ENCODE measurements around the gene NFIB. TPM values are rescaled to one million over a fixed set of nuclear protein-coding genes. Genes with fewer than 3 reads are reported as not detected.

NFIB gene
- polyA plus RNA-seq, 1 experiment: 0.47 TPM

GRCh38 chr9:14147738-14148137 is 166.2 kb downstream of the NFIB start:
- Histone ChIP-seq H3K27me3 (ENCODE audit: control insufficient read depth, insufficient read depth, low read length) (no peaks in the 10 kb centered on the region), H3K4me3 (ENCODE audit: low read depth, low read length) (no peak overlapping the region), H3K36me3 (ENCODE audit: control insufficient read depth, insufficient read depth, low read length) (no peaks in the 10 kb centered on the region)
- POLR2A ChIA-PET: no interaction called here
- no peak for TF ChIP-seq CTCF (IDR thresholded peaks at IDR 0.05; ENCODE audit: insufficient read depth, low read depth, low read length)
- DNase-seq (ENCODE audit: low read depth): no peak
- CTCF ChIA-PET: no interaction called here

- no peak for DNase-seq (ENCODE audit: low read depth)
- no peak for TF ChIP-seq CTCF (IDR thresholded peaks at IDR 0.05; ENCODE audit: insufficient read depth, low read depth, low read length)
- no peaks in the 10 kb centered on the region for H3K27me3 ChIP-seq (ENCODE audit: control insufficient read depth, insufficient read depth, low read length)
- no peaks in the 10 kb centered on the region for H3K36me3 ChIP-seq (ENCODE audit: control insufficient read depth, insufficient read depth, low read length)
- no peak overlapping the region for H3K4me3 ChIP-seq (ENCODE audit: low read depth, low read length)
- CTCF ChIA-PET: no interaction called here
- POLR2A ChIA-PET: no interaction called here
Measured at GRCh38 chr9:14146201-14146874, 167.6 kb downstream of the NFIB start.

- H3K36me3 ChIP-seq (ENCODE audit: control insufficient read depth, insufficient read depth, low read length): no peaks in the 10 kb centered on the region
- no peak overlapping the region for H3K4me3 ChIP-seq (ENCODE audit: low read depth, low read length)
- TF ChIP-seq CTCF (IDR thresholded peaks at IDR 0.05; ENCODE audit: insufficient read depth, low read depth, low read length): no peak
- ChIA-PET CTCF (no interaction called here), POLR2A (no interaction called here)
- DNase-seq (ENCODE audit: low read depth): no peak
- H3K27me3 ChIP-seq (ENCODE audit: control insufficient read depth, insufficient read depth, low read length): no peaks in the 10 kb centered on the region
Measured at GRCh38 chr9:14144215-14144614, 169.7 kb downstream of the NFIB start.

GRCh38 chr9:14141699-14142098 is 172.2 kb downstream of the NFIB start:
- ChIA-PET POLR2A (no interaction called here), CTCF (interaction anchor here (0.6 kb wide), 1 partner anchor 14 kb away, joined by 3 read pairs; no protein-coding TSS in a partner anchor)
- Histone ChIP-seq H3K36me3 (ENCODE audit: control insufficient read depth, insufficient read depth, low read length) (no peaks in the 10 kb centered on the region), H3K4me3 (ENCODE audit: low read depth, low read length) (no peak overlapping the region), H3K27me3 (ENCODE audit: control insufficient read depth, insufficient read depth, low read length) (no peaks in the 10 kb centered on the region)
- TF ChIP-seq CTCF (IDR thresholded peaks at IDR 0.05; ENCODE audit: insufficient read depth, low read depth, low read length): no peak
- no peak for DNase-seq (ENCODE audit: low read depth)

GRCh38 chr9:14140096-14140697 is 173.7 kb downstream of the NFIB start:
- Histone ChIP-seq H3K4me3 (ENCODE audit: low read depth, low read length) (no peak overlapping the region), H3K27me3 (ENCODE audit: control insufficient read depth, insufficient read depth, low read length) (no peaks in the 10 kb centered on the region), H3K36me3 (ENCODE audit: control insufficient read depth, insufficient read depth, low read length) (no peaks in the 10 kb centered on the region)
- DNase-seq (ENCODE audit: low read depth): no peak
- ChIA-PET POLR2A (no interaction called here), CTCF (no interaction called here)
- TF ChIP-seq CTCF (IDR thresholded peaks at IDR 0.05; ENCODE audit: insufficient read depth, low read depth, low read length): no peak

Measured in BJ (cell line).